WTC11 (cell line): ENCODE data around the gene RASA1. TPM values are rescaled to one million over a fixed set of nuclear protein-coding genes. Genes with fewer than 3 reads are reported as not detected.

Experiments
- ATAC-seq: fragments of 200-7000 bp; cut with Tn5 transposase; 2 replicates; pipeline ENCODE4 v1.10.0; 2021; ENCODE audit warnings: mild to moderate bottlenecking, moderate library complexity
- CTCF ChIA-PET: fragments of 300-600 bp; sonication (Branson Sonifier 250); formaldehyde crosslinking; loops from one replicate; lab custom pipeline; 2021; ENCODE audit warnings: antibody characterized with exemption; lab: Charles Lee
- POLR2A ChIA-PET: fragments of 350-600 bp; sonication (Branson Sonifier 250); formaldehyde crosslinking; loops from one replicate; lab custom pipeline; 2021; ENCODE audit warnings: antibody characterized with exemption; lab: Charles Lee
- DNase-seq: peaks from one replicate; pipeline ENCODE4 v3.0.0; 2021; ENCODE audit warnings: low spot score
- H3K27ac Mint-ChIP-seq: 2 replicates; pipeline ENCODE4 v1.8.0; 2021; ENCODE audit warnings: mixed read lengths
- H3K27me3 Mint-ChIP-seq: 2 replicates; pipeline ENCODE4 v1.8.0; 2021; ENCODE audit warnings: low read depth, mild to moderate bottlenecking, moderate library complexity, mixed read lengths
- H3K36me3 Mint-ChIP-seq: 2 replicates; pipeline ENCODE4 v1.8.0; 2021; ENCODE audit warnings: mixed read lengths
- H3K4me1 Mint-ChIP-seq: 2 replicates; pipeline ENCODE4 v1.8.0; 2022; ENCODE audit warnings: mixed read lengths
- H3K4me3 Mint-ChIP-seq: 2 replicates; pipeline ENCODE4 v1.8.0; 2021; ENCODE audit warnings: mild to moderate bottlenecking, moderate library complexity, mixed read lengths
- H3K9me3 Mint-ChIP-seq: 2 replicates; pipeline ENCODE4 v1.8.0; 2021; ENCODE audit warnings: mixed read lengths
- CDX4 ChIP-seq: fragments of 250-450 bp; sonication (Bioruptor Pico); IDR thresholded peaks from 2 replicates; pipeline ENCODE4 v1.9.0; 2021; ENCODE audit warnings: moderate library complexity, mild to moderate bottlenecking, inconsistent platforms, borderline replicate concordance
- CREB1 ChIP-seq: sonication (generic); formaldehyde crosslinking; IDR thresholded peaks from 2 replicates; pipeline ENCODE4 v1.8.0; 2023; ENCODE audit warnings: mild to moderate bottlenecking, missing genetic modification reagents
- ESRRA ChIP-seq: sonication (generic); formaldehyde crosslinking; IDR thresholded peaks from 2 replicates; pipeline ENCODE4 v1.8.1; 2022; ENCODE audit warnings: mild to moderate bottlenecking, missing genetic modification reagents, borderline replicate concordance
- JAZF1 ChIP-seq: fragments of 250-450 bp; sonication (Bioruptor Pico); IDR thresholded peaks from 2 replicates; pipeline ENCODE4 v1.9.0; 2021; ENCODE audit warnings: moderate library complexity, mild to moderate bottlenecking, inconsistent platforms
- JUN ChIP-seq: sonication (generic); formaldehyde crosslinking; IDR thresholded peaks from 2 replicates; pipeline ENCODE4 v1.8.0; 2023; ENCODE audit warnings: mild to moderate bottlenecking, missing genetic modification reagents
- MLX ChIP-seq: sonication (generic); formaldehyde crosslinking; IDR thresholded peaks from 2 replicates; pipeline ENCODE4 v1.8.1; 2023; ENCODE audit warnings: mild to moderate bottlenecking, missing genetic modification reagents, moderate library complexity
- NFATC4 ChIP-seq: fragments of 250-450 bp; sonication (Bioruptor Pico); IDR thresholded peaks from 2 replicates; pipeline ENCODE4 v1.9.0; 2021; ENCODE audit warnings: mild to moderate bottlenecking
- RORB ChIP-seq: fragments of 250-450 bp; sonication (Bioruptor Pico); IDR thresholded peaks from 2 replicates; pipeline ENCODE4 v1.9.0; 2021; ENCODE audit warnings: mild to moderate bottlenecking
- TEAD1 ChIP-seq: sonication (generic); formaldehyde crosslinking; IDR thresholded peaks from 2 replicates; pipeline ENCODE4 v1.8.0; 2022; ENCODE audit warnings: mild to moderate bottlenecking, missing genetic modification reagents
- TP53 ChIP-seq: sonication (generic); formaldehyde crosslinking; IDR thresholded peaks from 2 replicates; pipeline ENCODE4 v1.8.1; 2023; ENCODE audit warnings: mild to moderate bottlenecking, missing genetic modification reagents
- USF1 ChIP-seq: sonication (generic); formaldehyde crosslinking; IDR thresholded peaks from 2 replicates; pipeline ENCODE4 v1.8.0; 2022; ENCODE audit warnings: mild to moderate bottlenecking, missing genetic modification reagents
- ZNF396 ChIP-seq: fragments of 250-450 bp; sonication (Bioruptor Pico); IDR thresholded peaks from 2 replicates; pipeline ENCODE4 v1.8.0; 2021; ENCODE audit warnings: mild to moderate bottlenecking, moderate library complexity, borderline replicate concordance
- ZNF416 ChIP-seq: fragments of 250-450 bp; sonication (Bioruptor Pico); IDR thresholded peaks from 2 replicates; pipeline ENCODE4 v1.9.0; 2021; ENCODE audit warnings: mild to moderate bottlenecking, inconsistent platforms
- total RNA-seq: library from RNA; stranded (reverse); gene quantifications from 3 replicates; pipeline ENCODE4 v1.2.3, GENCODE V29; 2021
- TF ChIP-seq, protein P1 (sequence below): sonication (generic); formaldehyde crosslinking; IDR thresholded peaks from 2 replicates; pipeline ENCODE4 v1.8.0; 2023; ENCODE audit warnings: mild to moderate bottlenecking, missing genetic modification reagents
- TF ChIP-seq, protein P2 (sequence below): fragments of 200-600 bp; IDR thresholded peaks from 2 replicates; pipeline ENCODE4 v1.8.0; 2022; ENCODE audit warnings: antibody characterized with exemption
- TF ChIP-seq, protein P3 (sequence below): sonication (generic); formaldehyde crosslinking; IDR thresholded peaks from 2 replicates; pipeline ENCODE4 v1.8.1; 2023; ENCODE audit warnings: mild to moderate bottlenecking, missing genetic modification reagents, borderline replicate concordance
- TF ChIP-seq, protein P4 (sequence below): sonication (generic); formaldehyde crosslinking; IDR thresholded peaks from 2 replicates; pipeline ENCODE4 v1.8.1; 2023; ENCODE audit warnings: mild to moderate bottlenecking, missing genetic modification reagents

Gene RASA1
- total RNA-seq, 1 experiment from 2014 or later = 31.0 TPM

DNA sequence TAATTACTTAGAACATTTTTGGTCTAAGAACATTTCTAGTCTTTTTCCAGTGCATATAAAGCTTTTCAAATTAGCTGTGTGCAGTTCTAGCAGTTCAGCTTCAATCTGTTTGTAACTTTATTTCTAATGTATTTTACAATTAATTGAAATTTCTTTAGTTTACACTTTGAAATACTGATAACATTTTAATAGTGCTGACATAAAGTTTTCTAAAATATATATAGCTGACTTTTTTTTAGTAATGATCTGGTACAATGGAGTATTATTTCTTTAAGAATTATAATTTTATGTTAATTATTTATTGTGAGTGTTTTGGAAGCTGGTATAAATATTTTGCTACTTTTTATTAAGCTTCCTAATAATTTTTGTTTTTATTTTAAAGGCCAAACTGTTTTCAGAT, 101.7 kb downstream of the RASA1 start (continued):
- TF ChIP-seq USF1 (CRISPR knock-in tag) = no peak

DNA sequence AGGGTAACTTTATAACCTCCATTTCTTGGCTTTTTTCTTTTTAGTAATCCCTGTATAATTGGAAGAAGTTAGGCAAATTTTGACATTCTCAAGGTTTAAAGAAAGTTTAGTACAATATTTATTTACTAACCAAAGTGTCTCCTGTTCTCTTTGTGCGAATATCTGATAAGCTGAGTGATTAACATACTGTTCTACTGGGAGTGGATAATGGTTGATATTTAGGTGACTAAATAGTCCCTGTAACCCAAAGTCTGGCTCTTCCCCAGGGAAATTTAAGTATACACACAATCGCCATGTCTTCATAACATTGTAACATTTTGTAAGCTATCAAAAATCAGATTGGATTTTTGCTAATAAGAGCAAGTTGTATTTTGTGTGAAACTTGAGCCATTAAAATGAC, 105.0 kb downstream of the RASA1 start:
- Mint-ChIP-seq H3K4me3 (no peak overlapping the region), H3K36me3 (peaks cover 10% of the 10 kb centered on the region), H3K27me3 (no peaks in the 10 kb centered on the region), H3K27ac (no peak overlapping the region), H3K4me1 (no peaks in the 10 kb centered on the region), H3K9me3 (no peaks in the 10 kb centered on the region)
- ChIA-PET CTCF (no interaction called here), POLR2A (no interaction called here)
- ATAC-seq (no peak), DNase-seq (no peak)
- TF ChIP-seq MLX (CRISPR knock-in tag) = no peak
- TF ChIP-seq JUN (CRISPR knock-in tag) = no peak
- TF ChIP-seq, protein P1, sequence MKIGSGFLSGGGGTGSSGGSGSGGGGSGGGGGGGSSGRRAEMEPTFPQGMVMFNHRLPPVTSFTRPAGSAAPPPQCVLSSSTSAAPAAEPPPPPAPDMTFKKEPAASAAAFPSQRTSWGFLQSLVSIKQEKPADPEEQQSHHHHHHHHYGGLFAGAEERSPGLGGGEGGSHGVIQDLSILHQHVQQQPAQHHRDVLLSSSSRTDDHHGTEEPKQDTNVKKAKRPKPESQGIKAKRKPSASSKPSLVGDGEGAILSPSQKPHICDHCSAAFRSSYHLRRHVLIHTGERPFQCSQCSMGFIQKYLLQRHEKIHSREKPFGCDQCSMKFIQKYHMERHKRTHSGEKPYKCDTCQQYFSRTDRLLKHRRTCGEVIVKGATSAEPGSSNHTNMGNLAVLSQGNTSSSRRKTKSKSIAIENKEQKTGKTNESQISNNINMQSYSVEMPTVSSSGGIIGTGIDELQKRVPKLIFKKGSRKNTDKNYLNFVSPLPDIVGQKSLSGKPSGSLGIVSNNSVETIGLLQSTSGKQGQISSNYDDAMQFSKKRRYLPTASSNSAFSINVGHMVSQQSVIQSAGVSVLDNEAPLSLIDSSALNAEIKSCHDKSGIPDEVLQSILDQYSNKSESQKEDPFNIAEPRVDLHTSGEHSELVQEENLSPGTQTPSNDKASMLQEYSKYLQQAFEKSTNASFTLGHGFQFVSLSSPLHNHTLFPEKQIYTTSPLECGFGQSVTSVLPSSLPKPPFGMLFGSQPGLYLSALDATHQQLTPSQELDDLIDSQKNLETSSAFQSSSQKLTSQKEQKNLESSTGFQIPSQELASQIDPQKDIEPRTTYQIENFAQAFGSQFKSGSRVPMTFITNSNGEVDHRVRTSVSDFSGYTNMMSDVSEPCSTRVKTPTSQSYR = no peak
- TF ChIP-seq, protein P2, sequence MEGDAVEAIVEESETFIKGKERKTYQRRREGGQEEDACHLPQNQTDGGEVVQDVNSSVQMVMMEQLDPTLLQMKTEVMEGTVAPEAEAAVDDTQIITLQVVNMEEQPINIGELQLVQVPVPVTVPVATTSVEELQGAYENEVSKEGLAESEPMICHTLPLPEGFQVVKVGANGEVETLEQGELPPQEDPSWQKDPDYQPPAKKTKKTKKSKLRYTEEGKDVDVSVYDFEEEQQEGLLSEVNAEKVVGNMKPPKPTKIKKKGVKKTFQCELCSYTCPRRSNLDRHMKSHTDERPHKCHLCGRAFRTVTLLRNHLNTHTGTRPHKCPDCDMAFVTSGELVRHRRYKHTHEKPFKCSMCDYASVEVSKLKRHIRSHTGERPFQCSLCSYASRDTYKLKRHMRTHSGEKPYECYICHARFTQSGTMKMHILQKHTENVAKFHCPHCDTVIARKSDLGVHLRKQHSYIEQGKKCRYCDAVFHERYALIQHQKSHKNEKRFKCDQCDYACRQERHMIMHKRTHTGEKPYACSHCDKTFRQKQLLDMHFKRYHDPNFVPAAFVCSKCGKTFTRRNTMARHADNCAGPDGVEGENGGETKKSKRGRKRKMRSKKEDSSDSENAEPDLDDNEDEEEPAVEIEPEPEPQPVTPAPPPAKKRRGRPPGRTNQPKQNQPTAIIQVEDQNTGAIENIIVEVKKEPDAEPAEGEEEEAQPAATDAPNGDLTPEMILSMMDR = no peak
- TF ChIP-seq CREB1 (CRISPR knock-in tag) = no peak
- TF ChIP-seq TEAD1 (CRISPR knock-in tag) = no peak
- no peak for TF ChIP-seq RORB
- no peak for TF ChIP-seq JAZF1 (CRISPR knock-in tag)
- no peak for TF ChIP-seq ZNF416 (CRISPR knock-in tag)
- TF ChIP-seq, protein P3, sequence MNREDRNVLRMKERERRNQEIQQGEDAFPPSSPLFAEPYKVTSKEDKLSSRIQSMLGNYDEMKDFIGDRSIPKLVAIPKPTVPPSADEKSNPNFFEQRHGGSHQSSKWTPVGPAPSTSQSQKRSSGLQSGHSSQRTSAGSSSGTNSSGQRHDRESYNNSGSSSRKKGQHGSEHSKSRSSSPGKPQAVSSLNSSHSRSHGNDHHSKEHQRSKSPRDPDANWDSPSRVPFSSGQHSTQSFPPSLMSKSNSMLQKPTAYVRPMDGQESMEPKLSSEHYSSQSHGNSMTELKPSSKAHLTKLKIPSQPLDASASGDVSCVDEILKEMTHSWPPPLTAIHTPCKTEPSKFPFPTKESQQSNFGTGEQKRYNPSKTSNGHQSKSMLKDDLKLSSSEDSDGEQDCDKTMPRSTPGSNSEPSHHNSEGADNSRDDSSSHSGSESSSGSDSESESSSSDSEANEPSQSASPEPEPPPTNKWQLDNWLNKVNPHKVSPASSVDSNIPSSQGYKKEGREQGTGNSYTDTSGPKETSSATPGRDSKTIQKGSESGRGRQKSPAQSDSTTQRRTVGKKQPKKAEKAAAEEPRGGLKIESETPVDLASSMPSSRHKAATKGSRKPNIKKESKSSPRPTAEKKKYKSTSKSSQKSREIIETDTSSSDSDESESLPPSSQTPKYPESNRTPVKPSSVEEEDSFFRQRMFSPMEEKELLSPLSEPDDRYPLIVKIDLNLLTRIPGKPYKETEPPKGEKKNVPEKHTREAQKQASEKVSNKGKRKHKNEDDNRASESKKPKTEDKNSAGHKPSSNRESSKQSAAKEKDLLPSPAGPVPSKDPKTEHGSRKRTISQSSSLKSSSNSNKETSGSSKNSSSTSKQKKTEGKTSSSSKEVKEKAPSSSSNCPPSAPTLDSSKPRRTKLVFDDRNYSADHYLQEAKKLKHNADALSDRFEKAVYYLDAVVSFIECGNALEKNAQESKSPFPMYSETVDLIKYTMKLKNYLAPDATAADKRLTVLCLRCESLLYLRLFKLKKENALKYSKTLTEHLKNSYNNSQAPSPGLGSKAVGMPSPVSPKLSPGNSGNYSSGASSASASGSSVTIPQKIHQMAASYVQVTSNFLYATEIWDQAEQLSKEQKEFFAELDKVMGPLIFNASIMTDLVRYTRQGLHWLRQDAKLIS (CRISPR knock-in tag) = no peak
- no peak for TF ChIP-seq NFATC4 (CRISPR knock-in tag)
- no peak for TF ChIP-seq TP53 (CRISPR knock-in tag)
- TF ChIP-seq, protein P4, sequence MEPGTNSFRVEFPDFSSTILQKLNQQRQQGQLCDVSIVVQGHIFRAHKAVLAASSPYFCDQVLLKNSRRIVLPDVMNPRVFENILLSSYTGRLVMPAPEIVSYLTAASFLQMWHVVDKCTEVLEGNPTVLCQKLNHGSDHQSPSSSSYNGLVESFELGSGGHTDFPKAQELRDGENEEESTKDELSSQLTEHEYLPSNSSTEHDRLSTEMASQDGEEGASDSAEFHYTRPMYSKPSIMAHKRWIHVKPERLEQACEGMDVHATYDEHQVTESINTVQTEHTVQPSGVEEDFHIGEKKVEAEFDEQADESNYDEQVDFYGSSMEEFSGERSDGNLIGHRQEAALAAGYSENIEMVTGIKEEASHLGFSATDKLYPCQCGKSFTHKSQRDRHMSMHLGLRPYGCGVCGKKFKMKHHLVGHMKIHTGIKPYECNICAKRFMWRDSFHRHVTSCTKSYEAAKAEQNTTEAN (CRISPR knock-in tag) = no peak
- TF ChIP-seq CDX4 (CRISPR knock-in tag) = no peak
- no peak for TF ChIP-seq USF1 (CRISPR knock-in tag)
- TF ChIP-seq ESRRA (CRISPR knock-in tag) = no peak
- no peak for TF ChIP-seq ZNF396 (CRISPR knock-in tag)
